CD4-positive, CD25-positive, alpha-beta regulatory T cell (primary cell): ENCODE results near the gene IL17RD. TPM values are rescaled to one million over a fixed set of nuclear protein-coding genes. Genes with fewer than 3 reads are reported as not detected.
"Not testable (repeated sequence)": the region's sequence is repeated elsewhere in the genome, so short reads cannot be mapped to it uniquely, and the experiment has no call there.

Experiments used
- ATAC-seq, 2 donors: fragments of 150-1000 bp; cut with Tn5 transposase; one replicate each; pipeline ENCODE4 v1.10.0; 2021; ENCODE audit warnings: low read depth in 2 of 2, moderate number of reproducible peaks in 2 of 2, moderate library complexity in 1 of 2
- DNase-seq, 3 donors: peaks; one replicate each; pipeline versions ENCODE4 v3.0.0 to v3.0.0-alpha.2; 2012 to 2022; ENCODE audit warnings: mixed read lengths in 1 of 3
- H3K27ac ChIP-seq: one replicate; pipeline ENCODE4 v1.7.0; 2013; ENCODE audit warnings: mild to moderate bottlenecking, low read length; ENCODE audit not compliant: insufficient read depth, poor library complexity, severe bottlenecking
- H3K27me3 ChIP-seq: one replicate; pipeline ENCODE4 v1.7.0; 2013; ENCODE audit warnings: low read length; ENCODE audit not compliant: control insufficient read depth, insufficient read depth
- H3K36me3 ChIP-seq: one replicate; pipeline ENCODE4 v1.7.0; 2013; ENCODE audit warnings: mild to moderate bottlenecking, low read length, moderate library complexity; ENCODE audit not compliant: control insufficient read depth, insufficient read depth
- H3K4me1 ChIP-seq: 2 replicates; pipeline ENCODE4 v1.7.0; 2013; ENCODE audit warnings: mild to moderate bottlenecking, low read length; ENCODE audit not compliant: insufficient read depth, control insufficient read depth, poor library complexity, severe bottlenecking
- H3K4me3 ChIP-seq: one replicate; pipeline ENCODE4 v1.7.0; 2013; ENCODE audit warnings: low read depth, mild to moderate bottlenecking, low read length, moderate library complexity
- H3K9me3 ChIP-seq, 2 experiments: 1 replicate in 1 of 2; 2 replicates in 1 of 2; pipeline ENCODE4 v1.7.0; 2013; ENCODE audit warnings: low read length in 2 of 2, mild to moderate bottlenecking in 1 of 2, moderate library complexity in 1 of 2; ENCODE audit not compliant: control insufficient read depth in 2 of 2
- H3K27ac Mint-ChIP-seq, 3 donors: one replicate each; pipeline ENCODE4 v1.8.0; 2020 to 2022; ENCODE audit warnings: mild to moderate bottlenecking in 3 of 3, mixed read lengths in 3 of 3, moderate library complexity in 2 of 3
- H3K27me3 Mint-ChIP-seq: one replicate; pipeline ENCODE4 v1.8.0; 2022; ENCODE audit warnings: mild to moderate bottlenecking, mixed read lengths
- H3K36me3 Mint-ChIP-seq: one replicate; pipeline ENCODE4 v1.8.0; 2020; ENCODE audit warnings: mixed read lengths
- H3K4me1 Mint-ChIP-seq, 4 donors: one replicate each; pipeline ENCODE4 v1.8.0; 2020 to 2022; ENCODE audit warnings: mixed read lengths in 4 of 4, mild to moderate bottlenecking in 1 of 4
- H3K4me3 Mint-ChIP-seq, 4 donors: one replicate each; pipeline ENCODE4 v1.8.0; 2020 to 2022; ENCODE audit warnings: mild to moderate bottlenecking in 4 of 4, mixed read lengths in 4 of 4, moderate library complexity in 3 of 4
- H3K9me3 Mint-ChIP-seq, 7 donors: one replicate each; pipeline ENCODE4 v1.8.0; 2020 to 2022; ENCODE audit warnings: mixed read lengths in 7 of 7, mild to moderate bottlenecking in 3 of 7, moderate library complexity in 2 of 7
- polyA plus RNA-seq, 4 donors: library from polyadenylated mRNA; unstranded; fragments of 300-500 nt; fragmentation: Illumina TruSeq; gene quantifications; one replicate each; pipeline ENCODE4 v1.2.3, GENCODE V29; 2021
- total RNA-seq: library from RNA; stranded (reverse); gene quantifications from one replicate; pipeline ENCODE4 v1.2.3, GENCODE V29; 2022

Gene IL17RD
- total and polyA plus RNA-seq, 5 donors from 2014 or later = not detected

GRCh38 chr3:57086201-57086600, 79.0 kb downstream of the IL17RD start:
- Mint-ChIP-seq H3K9me3 (peaks cover 0 to 2% (median 0%) of the 10 kb centered on the region in 7 donors), H3K27me3 (peaks cover 13% of the 10 kb centered on the region), H3K4me1 (no peaks in the 10 kb centered on the region), H3K4me3 (no peak overlapping the region), H3K36me3 (no peaks in the 10 kb centered on the region), H3K27ac (no peak overlapping the region)
- no peaks in the 10 kb centered on the region for H3K9me3 ChIP-seq
- no peaks in the 10 kb centered on the region for H3K4me1 ChIP-seq
- H3K27ac ChIP-seq = no peak overlapping the region
- H3K4me3 ChIP-seq = no peak overlapping the region
- no peak for DNase-seq
- H3K27me3 ChIP-seq = peaks cover 2% of the 10 kb centered on the region
- H3K36me3 ChIP-seq = no peaks in the 10 kb centered on the region
- ATAC-seq = no peak

GRCh38 chr3:57085211-57085610, 79.9 kb downstream of the IL17RD start:
- no peak for ATAC-seq
- no peak for DNase-seq
- Mint-ChIP-seq H3K4me3 (no peak overlapping the region), H3K9me3 (peaks cover 0 to 3% (median 0%) of the 10 kb centered on the region in 7 donors), H3K27me3 (peaks cover 23% of the 10 kb centered on the region), H3K36me3 (no peaks in the 10 kb centered on the region), H3K27ac (no peak overlapping the region), H3K4me1 (peaks cover 0 to 9% (median under 1%) of the 10 kb centered on the region in 4 donors)
- Histone ChIP-seq H3K9me3 (no peaks in the 10 kb centered on the region), H3K4me3 (no peak overlapping the region), H3K36me3 (no peaks in the 10 kb centered on the region), H3K27me3 (peaks cover 11% of the 10 kb centered on the region), H3K4me1 (no peaks in the 10 kb centered on the region), H3K27ac (no peak overlapping the region)

- not testable (repeated sequence) for H3K9me3 Mint-ChIP-seq, H3K27ac ChIP-seq, H3K9me3 ChIP-seq, H3K4me3 Mint-ChIP-seq, DNase-seq, H3K4me1 ChIP-seq, H3K36me3 ChIP-seq, H3K36me3 Mint-ChIP-seq, H3K4me3 ChIP-seq, H3K27ac Mint-ChIP-seq, ATAC-seq
- H3K27me3 ChIP-seq = peaks cover 11% of the 10 kb centered on the region
- H3K4me1 Mint-ChIP-seq = peaks cover 0 to 12% (median 2%) of the 10 kb centered on the region in 4 donors
- H3K27me3 Mint-ChIP-seq = peaks cover 30% of the 10 kb centered on the region
Observed at GRCh38 chr3:57083266-57083995, 81.7 kb downstream of the IL17RD start.

GRCh38 chr3:57082481-57082880, 82.7 kb downstream of the IL17RD start:
- Mint-ChIP-seq H3K27ac (no peak overlapping the region), H3K9me3 (peaks cover 0 to 3% (median 0%) of the 10 kb centered on the region in 7 donors), H3K36me3 (no peaks in the 10 kb centered on the region), H3K27me3 (peaks cover 40% of the 10 kb centered on the region), H3K4me1 (peaks cover 0 to 12% (median 7%) of the 10 kb centered on the region in 4 donors), H3K4me3 (peak overlapping the region in 1 of 4 donors; percentile 57)
- ATAC-seq = no peak
- no peak for DNase-seq
- no peak overlapping the region for H3K4me3 ChIP-seq
- H3K27ac ChIP-seq = no peak overlapping the region
- H3K4me1 ChIP-seq = peaks cover 14% of the 10 kb centered on the region
- peaks cover 20% of the 10 kb centered on the region for H3K27me3 ChIP-seq
- H3K36me3 ChIP-seq = no peaks in the 10 kb centered on the region
- no peaks in the 10 kb centered on the region for H3K9me3 ChIP-seq

- no peak for ATAC-seq
- no peak overlapping the region for H3K4me3 ChIP-seq
- H3K27ac Mint-ChIP-seq = no peak overlapping the region
- H3K27me3 ChIP-seq = peaks cover 29% of the 10 kb centered on the region
- peaks cover 44% of the 10 kb centered on the region for H3K27me3 Mint-ChIP-seq
- H3K9me3 ChIP-seq = no peaks in the 10 kb centered on the region
- H3K4me1 ChIP-seq = peaks cover 14% of the 10 kb centered on the region
- no peak overlapping the region for H3K4me3 Mint-ChIP-seq
- DNase-seq = no peak
- H3K36me3 Mint-ChIP-seq = no peaks in the 10 kb centered on the region
- peaks cover 0 to 3% (median 0%) of the 10 kb centered on the region in 7 donors for H3K9me3 Mint-ChIP-seq
- H3K27ac ChIP-seq = no peak overlapping the region
- H3K4me1 Mint-ChIP-seq = peaks cover 0 to 12% (median 7%) of the 10 kb centered on the region in 4 donors
- H3K36me3 ChIP-seq = no peaks in the 10 kb centered on the region
Observed at GRCh38 chr3:57081173-57081572, 84.0 kb downstream of the IL17RD start.

- no peak overlapping the region for H3K27ac ChIP-seq
- H3K9me3 ChIP-seq = no peaks in the 10 kb centered on the region
- H3K4me1 Mint-ChIP-seq = peaks cover 0 to 12% (median 7%) of the 10 kb centered on the region in 4 donors
- H3K36me3 Mint-ChIP-seq = no peaks in the 10 kb centered on the region
- H3K9me3 Mint-ChIP-seq = peaks cover 0 to 3% (median 0%) of the 10 kb centered on the region in 7 donors
- no peak overlapping the region for H3K27ac Mint-ChIP-seq
- no peak for DNase-seq
- peak overlapping the region in 3 of 4 donors; percentile 65 to 79 (median 70) for H3K4me3 Mint-ChIP-seq
- peaks cover 14% of the 10 kb centered on the region for H3K4me1 ChIP-seq
- no peaks in the 10 kb centered on the region for H3K36me3 ChIP-seq
- H3K27me3 Mint-ChIP-seq = peaks cover 53% of the 10 kb centered on the region
- H3K4me3 ChIP-seq = no peak overlapping the region
- H3K27me3 ChIP-seq = peaks cover 29% of the 10 kb centered on the region
- ATAC-seq = no peak
Observed at GRCh38 chr3:57080171-57080570, 85.0 kb downstream of the IL17RD start.

- H3K27me3 Mint-ChIP-seq = peaks cover 57% of the 10 kb centered on the region
- peaks cover 0 to 2% (median 0%) of the 10 kb centered on the region in 7 donors for H3K9me3 Mint-ChIP-seq
- Histone ChIP-seq H3K4me1 (peaks cover 14% of the 10 kb centered on the region), H3K9me3 (no peaks in the 10 kb centered on the region), H3K27me3 (peaks cover 35% of the 10 kb centered on the region), H3K4me3 (no peak overlapping the region), H3K36me3 (no peaks in the 10 kb centered on the region), H3K27ac (no peak overlapping the region)
- no peak for ATAC-seq
- peak overlapping the region in 2 of 4 donors; percentile 70 to 79 for H3K4me3 Mint-ChIP-seq
- peaks cover 0 to 12% (median 7%) of the 10 kb centered on the region in 4 donors for H3K4me1 Mint-ChIP-seq
- H3K36me3 Mint-ChIP-seq = no peaks in the 10 kb centered on the region
- no peak overlapping the region for H3K27ac Mint-ChIP-seq
- no peak for DNase-seq
Observed at GRCh38 chr3:57079474-57079831, 85.7 kb downstream of the IL17RD start.
